Measurements from ENCODE around the gene LRR1.
"Not testable (repeated sequence)": the region's sequence is repeated elsewhere in the genome, so short reads cannot be mapped to it uniquely, and the experiment has no call there.

Gene LRR1

GRCh38 chr14:49586673-49587460 lies 11.9 kb upstream of the LRR1 start:
- peak; percentile 69 for DNase-seq

- DNase-seq, result no peak
These were observed 9.4 kb upstream of the LRR1 start for GRCh38 chr14:49589387-49589786.

- DNase-seq, result no peak
These were observed 5.7 kb upstream of the LRR1 start for GRCh38 chr14:49593016-49593415.

- no peak for DNase-seq
These were observed 4.2 kb upstream of the LRR1 start for GRCh38 chr14:49594347-49595091.

- DNase-seq, result no peak
These were observed 603 bp upstream of the LRR1 start for GRCh38 chr14:49598189-49598484.

- no peak for DNase-seq
These were observed 8.8 kb downstream of the LRR1 start for GRCh38 chr14:49607583-49607982.

GRCh38 chr14:49612251-49612650 lies 13.5 kb downstream of the LRR1 start:
- no peak for DNase-seq

GRCh38 chr14:49612671-49613070 lies 13.9 kb downstream of the LRR1 start:
- no peak for DNase-seq

GRCh38 chr14:49614196-49614595 lies 15.5 kb downstream of the LRR1 start:
- DNase-seq, result no peak

- no peak for DNase-seq
These were observed 17.0 kb downstream of the LRR1 start for GRCh38 chr14:49615776-49616175.

GRCh38 chr14:49617852-49618519 lies 19.2 kb downstream of the LRR1 start:
- no peak for DNase-seq

- DNase-seq, result not testable (repeated sequence)
These were observed 20.5 kb downstream of the LRR1 start for GRCh38 chr14:49619273-49619672.

GRCh38 chr14:49619730-49620129 lies 21.0 kb downstream of the LRR1 start:
- DNase-seq, result no peak

- peak; percentile 97 for DNase-seq
These were observed 21.7 kb downstream of the LRR1 start, which contains the start of the genes MGAT2 and RPL36AL for GRCh38 chr14:49620182-49621113. Gene MGAT2 (plus strand): TSS chr14:49620799. CDS start chr14:49621269, 470 bp downstream. Gene RPL36AL (minus strand): TSS chr14:49620626. CDS start chr14:49619104, 1,522 bp downstream.

GRCh38 chr14:49621114-49621881 lies 22.6 kb downstream of the LRR1 start:
- peak; percentile 71 for DNase-seq

- no peak for DNase-seq
These were observed 23.4 kb downstream of the LRR1 start for GRCh38 chr14:49622022-49622607.

GRCh38 chr14:49623387-49623786 lies 24.6 kb downstream of the LRR1 start:
- no peak for DNase-seq

GRCh38 chr14:49623941-49624839 lies 25.4 kb downstream of the LRR1 start:
- no peak for DNase-seq

- DNase-seq, result peak; percentile 96
These were observed 35.2 kb downstream of the LRR1 start for GRCh38 chr14:49633640-49634546.

All from stimulated activated CD8-positive, alpha-beta memory T cell treated with anti-CD3 and anti-CD28 coated beads, Interleukin-4, amount 100 ng/mL, for 48 hours (primary cell).